ENCODE measurements around the gene CPOX.

GRCh38 chr3:98529856-98530459 is 63.5 kb downstream of the CPOX start:
- TF ChIP-seq CTCF (IDR thresholded peaks at IDR 0.05; ENCODE audit: low read depth, low read length) = no peak
- TF ChIP-seq POLR2A (IDR thresholded peaks at IDR 0.05; ENCODE audit: extremely low read depth, insufficient read length) = no peak
